ENCODE results near the gene DHDH. TPM values are rescaled to one million over a fixed set of nuclear protein-coding genes. Genes with fewer than 3 reads are reported as not detected.

DHDH gene
- total RNA-seq, 1 experiment from 2014 or later = 0.15 TPM

GRCh38 chr19:48950159-48950558 is 16.7 kb downstream of the DHDH start:
- DNase-seq (ENCODE audit: low read depth) = no peak

GRCh38 chr19:48950830-48951519 is 17.5 kb downstream of the DHDH start:
- peak; percentile 48 for DNase-seq (ENCODE audit: low read depth)

GRCh38 chr19:48953141-48953540 is 19.6 kb downstream of the DHDH start:
- no peak for DNase-seq (ENCODE audit: low read depth)

GRCh38 chr19:48953990-48954594 is 20.6 kb downstream of the DHDH start:
- DNase-seq (ENCODE audit: low read depth) = no peak

GRCh38 chr19:48954595-48955307 is 21.3 kb downstream of the DHDH start, which contains the start of gene BAX:
TSS of gene BAX (plus strand) at chr19:48954875. CDS start at chr19:48954929, 54 bp downstream.
- DNase-seq (ENCODE audit: low read depth) = peak; percentile 96

- DNase-seq (ENCODE audit: low read depth) = no peak
Observed at GRCh38 chr19:48955308-48955958, 21.9 kb downstream of the DHDH start.

GRCh38 chr19:48958006-48958405 is 24.5 kb downstream of the DHDH start:
- DNase-seq (ENCODE audit: low read depth) = no peak

- no peak for DNase-seq (ENCODE audit: low read depth)
Observed at GRCh38 chr19:48959341-48960239, 26.1 kb downstream of the DHDH start.

- DNase-seq (ENCODE audit: low read depth) = peak; percentile 36
Observed at GRCh38 chr19:48961051-48961649, 27.7 kb downstream of the DHDH start.

- DNase-seq (ENCODE audit: low read depth) = no peak
Observed at GRCh38 chr19:48961673-48962028, 28.2 kb downstream of the DHDH start.

GRCh38 chr19:48962029-48962848 is 28.7 kb downstream of the DHDH start:
- DNase-seq (ENCODE audit: low read depth) = peak; percentile 68

- DNase-seq (ENCODE audit: low read depth) = no peak
Observed at GRCh38 chr19:48962849-48963165, 29.3 kb downstream of the DHDH start.

GRCh38 chr19:48963371-48964204 is 30.1 kb downstream of the DHDH start:
- DNase-seq (ENCODE audit: low read depth) = peak; percentile 64

- peak; percentile 49 for DNase-seq (ENCODE audit: low read depth)
Observed at GRCh38 chr19:48964205-48965039, 30.9 kb downstream of the DHDH start.

- DNase-seq (ENCODE audit: low read depth) = peak; percentile 92
Observed at GRCh38 chr19:48965040-48965805, 31.7 kb downstream of the DHDH start, which contains the start of gene FTL. TSS of gene FTL (plus strand) at chr19:48965309. CDS start at chr19:48965508, 199 bp downstream.

- peak; percentile 88 for DNase-seq (ENCODE audit: low read depth)
Observed at GRCh38 chr19:48965806-48966540, 32.5 kb downstream of the DHDH start.
